H1 (cell line): ENCODE results near the gene ATG4C.

Source experiments
- CEBPB ChIP-seq: IDR thresholded peaks from 2 replicates; pipeline ENCODE4 v1.6.1; 2012; ENCODE audit warnings: low read depth, low read length
- EZH2 ChIP-seq: fragments of 200-600 bp; sonication (generic); IDR thresholded peaks from 2 replicates; pipeline ENCODE4 v1.7.1; 2012; ENCODE audit warnings: low read depth, mild to moderate bottlenecking, moderate library complexity, low read length, inconsistent platforms; ENCODE audit not compliant: severe bottlenecking
- GABPA ChIP-seq: IDR thresholded peaks from 2 replicates; pipeline ENCODE4 v1.6.1; 2011; ENCODE audit warnings: mild to moderate bottlenecking, low read length, moderate library complexity, borderline replicate concordance; ENCODE audit not compliant: insufficient read depth
- MAFK ChIP-seq: IDR thresholded peaks from 2 replicates; pipeline ENCODE4 v1.6.1; 2012; ENCODE audit warnings: low read depth, mild to moderate bottlenecking, improper control_type of control experiment, low read length
- PHF8 ChIP-seq: fragments of 200-600 bp; sonication (generic); conservative IDR thresholded peaks from 2 replicates; pipeline ENCODE4 v1.7.1; 2012; ENCODE audit warnings: low read depth, mild to moderate bottlenecking, inconsistent platforms, low read length, moderate library complexity
- POLR2A ChIP-seq, 2 experiments: IDR thresholded peaks; 1 replicate in 1 of 2; 2 replicates in 1 of 2; pipeline ENCODE4 v1.6.1; 2011; ENCODE audit warnings: low read depth in 2 of 2, low read length in 2 of 2, mild to moderate bottlenecking in 2 of 2; ENCODE audit errors: control extremely low read depth in 1 of 2
- POLR2AphosphoS5 ChIP-seq: IDR thresholded peaks from 2 replicates; pipeline ENCODE4 v1.6.1; 2011; ENCODE audit warnings: low read depth, low read length
- SP1 ChIP-seq: IDR thresholded peaks from 2 replicates; pipeline ENCODE4 v1.6.1; 2011; ENCODE audit warnings: low read depth, low read length
- TBP ChIP-seq: IDR thresholded peaks from 2 replicates; pipeline ENCODE4 v1.6.1; 2011; ENCODE audit warnings: low read depth, low read length, improper control_type of control experiment
- ZNF274 ChIP-seq: IDR thresholded peaks from 2 replicates; pipeline ENCODE4 v1.7.0; 2012; ENCODE audit warnings: low read length, borderline replicate concordance; ENCODE audit errors: extremely low read depth
- TF ChIP-seq, protein P1 (sequence below), 3 experiments: IDR thresholded peaks; 1 replicate in 2 of 3; 2 replicates in 1 of 3; pipeline versions ENCODE4 v1.5.1 to v1.6.1; 2011; ENCODE audit warnings: low read length in 3 of 3, mild to moderate bottlenecking in 3 of 3, inconsistent platforms in 2 of 3, low read depth in 1 of 3, moderate library complexity in 1 of 3; ENCODE audit not compliant: insufficient read depth in 1 of 3; ENCODE audit errors: control extremely low read depth in 1 of 3

DNA sequence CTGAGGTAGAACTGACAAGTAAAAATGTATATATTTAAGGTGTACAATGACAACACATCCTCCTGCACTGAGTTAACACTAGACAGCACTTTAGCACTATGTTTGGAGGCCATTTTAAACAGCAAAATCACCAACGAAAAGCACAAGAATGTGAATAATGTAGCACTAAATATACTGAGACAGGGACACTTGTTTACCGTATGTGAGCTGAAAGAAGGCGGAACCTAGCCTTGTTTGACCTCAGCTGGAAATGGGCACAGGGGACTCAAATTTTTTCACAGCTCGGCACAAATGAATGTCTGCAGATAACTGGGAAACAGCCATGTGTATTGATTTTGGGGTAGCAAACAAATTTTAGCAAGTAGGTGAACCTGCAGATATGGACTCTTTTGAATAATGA is 18.0 kb upstream of the ATG4C start:
- TF ChIP-seq SP1 (no peak), TBP (no peak), POLR2AphosphoS5 (no peak), GABPA (no peak), POLR2A (IDR thresholded peaks at IDR 0.05; ENCODE audit: control extremely low read depth in 1 of 2, low read depth in 2 of 2, low read length in 2 of 2) (no peak), MAFK (no peak), EZH2 (no peak), PHF8 (no peak), CEBPB (no peak), ZNF274 (no peak)
- TF ChIP-seq, protein P1, sequence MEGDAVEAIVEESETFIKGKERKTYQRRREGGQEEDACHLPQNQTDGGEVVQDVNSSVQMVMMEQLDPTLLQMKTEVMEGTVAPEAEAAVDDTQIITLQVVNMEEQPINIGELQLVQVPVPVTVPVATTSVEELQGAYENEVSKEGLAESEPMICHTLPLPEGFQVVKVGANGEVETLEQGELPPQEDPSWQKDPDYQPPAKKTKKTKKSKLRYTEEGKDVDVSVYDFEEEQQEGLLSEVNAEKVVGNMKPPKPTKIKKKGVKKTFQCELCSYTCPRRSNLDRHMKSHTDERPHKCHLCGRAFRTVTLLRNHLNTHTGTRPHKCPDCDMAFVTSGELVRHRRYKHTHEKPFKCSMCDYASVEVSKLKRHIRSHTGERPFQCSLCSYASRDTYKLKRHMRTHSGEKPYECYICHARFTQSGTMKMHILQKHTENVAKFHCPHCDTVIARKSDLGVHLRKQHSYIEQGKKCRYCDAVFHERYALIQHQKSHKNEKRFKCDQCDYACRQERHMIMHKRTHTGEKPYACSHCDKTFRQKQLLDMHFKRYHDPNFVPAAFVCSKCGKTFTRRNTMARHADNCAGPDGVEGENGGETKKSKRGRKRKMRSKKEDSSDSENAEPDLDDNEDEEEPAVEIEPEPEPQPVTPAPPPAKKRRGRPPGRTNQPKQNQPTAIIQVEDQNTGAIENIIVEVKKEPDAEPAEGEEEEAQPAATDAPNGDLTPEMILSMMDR (IDR thresholded peaks at IDR 0.05; ENCODE audit: control extremely low read depth in 1 of 3, insufficient read depth in 1 of 3, low read depth in 1 of 3, low read length in 3 of 3), result no peak
